K562 (cell line): ENCODE results near the gene AGO1. TPM values are rescaled to one million over a fixed set of nuclear protein-coding genes. Genes with fewer than 3 reads are reported as not detected.
A peak's percentile ranks its signal among the peaks of the same experiment; 100 is the strongest.

Experiments used
- CEBPB ChIP-seq: fragments of 450-650 bp; IDR thresholded peaks from 2 replicates; pipeline ENCODE4 v1.6.1; 2016; ENCODE audit warnings: missing genetic modification characterization, missing compliant biosample characterization
- CEBPZ ChIP-seq: fragments of 150-350 bp; IDR thresholded peaks from 2 replicates; pipeline ENCODE4 v1.6.1; 2014; ENCODE audit warnings: low read depth, mild to moderate bottlenecking, low read length, borderline replicate concordance
- HBP1 ChIP-seq: fragments of 450-650 bp; formaldehyde crosslinking; IDR thresholded peaks from 2 replicates; pipeline ENCODE4 v1.4.0; 2022; ENCODE audit warnings: missing genetic modification characterization
- IRF2 ChIP-seq: sonication (generic); formaldehyde crosslinking; IDR thresholded peaks from 2 replicates; pipeline ENCODE4 v1.8.1; 2022; ENCODE audit warnings: mild to moderate bottlenecking, missing genetic modification reagents
- JUN ChIP-seq, 2 experiments: sonication (generic) in 1 of 2; formaldehyde crosslinking in 1 of 2; IDR thresholded peaks; 2 replicates each; pipeline versions ENCODE4 v1.6.1 to v1.8.0; 2012 to 2022; ENCODE audit warnings: borderline replicate concordance in 2 of 2, mild to moderate bottlenecking in 2 of 2, improper control_type of control experiment in 1 of 2, low read depth in 1 of 2, low read length in 1 of 2, missing genetic modification reagents in 1 of 2
- KLF6 ChIP-seq: fragments of 250-450 bp; sonication (Bioruptor Pico); IDR thresholded peaks from 2 replicates; pipeline ENCODE4 v1.4.0; 2020; ENCODE audit warnings: mild to moderate bottlenecking, moderate library complexity, borderline replicate concordance
- NR2F6 ChIP-seq: fragments of 450-650 bp; formaldehyde crosslinking; IDR thresholded peaks from 2 replicates; pipeline ENCODE4 v1.4.0; 2020; ENCODE audit warnings: mild to moderate bottlenecking
- RAD51 ChIP-seq: fragments of 450-650 bp; IDR thresholded peaks from 2 replicates; pipeline ENCODE4 v1.7.1; 2016; ENCODE audit warnings: low read depth, mild to moderate bottlenecking, borderline replicate concordance
- RBM25 ChIP-seq: fragments of 200-400 bp; formaldehyde crosslinking; IDR thresholded peaks from 2 replicates; pipeline ENCODE4 v1.6.1; 2018; ENCODE audit warnings: low read length, low read depth, moderate library complexity; ENCODE audit not compliant: severe bottlenecking
- SP1 ChIP-seq: sonication (generic); formaldehyde crosslinking; IDR thresholded peaks from 2 replicates; pipeline ENCODE4 v1.8.1; 2022; ENCODE audit warnings: mild to moderate bottlenecking, missing genetic modification reagents
- STAT6 ChIP-seq: sonication (generic); formaldehyde crosslinking; IDR thresholded peaks from 2 replicates; pipeline ENCODE4 v1.8.1; 2023; ENCODE audit warnings: mild to moderate bottlenecking, missing genetic modification reagents
- ZNF253 ChIP-seq: fragments of 250-450 bp; sonication (Bioruptor Pico); conservative IDR thresholded peaks from 2 replicates; pipeline ENCODE4 v1.6.1; 2021; ENCODE audit warnings: mild to moderate bottlenecking
- ZNF347 ChIP-seq: fragments of 450-650 bp; formaldehyde crosslinking; IDR thresholded peaks from 2 replicates; pipeline ENCODE4 v1.4.0; 2020; ENCODE audit warnings: low read depth, mild to moderate bottlenecking, moderate library complexity
- ZNF766 ChIP-seq: fragments of 200-800 bp; sonication (Bioruptor generic); conservative IDR thresholded peaks from 2 replicates; pipeline ENCODE4 v1.6.1; 2016; ENCODE audit warnings: missing genetic modification characterization, missing compliant biosample characterization
- ZNF778 ChIP-seq: fragments of 450-650 bp; formaldehyde crosslinking; IDR thresholded peaks from 2 replicates; pipeline ENCODE4 v1.4.0; 2020; ENCODE audit warnings: mild to moderate bottlenecking, moderate library complexity
- ZNF785 ChIP-seq: fragments of 250-450 bp; sonication (Bioruptor Pico); IDR thresholded peaks from 2 replicates; pipeline ENCODE4 v1.4.0; 2020; ENCODE audit warnings: mild to moderate bottlenecking
- polyA plus RNA-seq, 8 experiments: library from polyadenylated mRNA; depleted of rRNA in 4 of 8; stranded (reverse) in 5 of 8; unstranded in 3 of 8; fragments of >200 nt; fragmentation: Nextera tagmentation in 2 of 8; fragmentation: Illumina TruSeq in 1 of 8; extraction: Ambion mirVana in 2 of 8; extraction: Trizol in 1 of 8; gene quantifications; 2 replicates each; pipeline versions ENCODE4 v1.2.1 to v1.2.3, GENCODE V29; 2011 to 2014; ENCODE audit warnings: inconsistent platforms in 1 of 8, missing spikeins in 1 of 8
- total RNA-seq, 7 experiments: library from RNA; depleted of rRNA in 6 of 7; stranded (reverse); fragments of >200 nt in 6 of 7; fragmentation: Illumina TruSeq in 2 of 7; extraction: Trizol in 2 of 7; gene quantifications; 2 replicates each; pipeline versions ENCODE4 v1.2.1 to v1.2.3, GENCODE V29; 2011 to 2021; ENCODE audit warnings: low replicate concordance in 1 of 7
- TF ChIP-seq, protein P1 (sequence below): fragments of 450-650 bp; conservative IDR thresholded peaks from 2 replicates; pipeline ENCODE4 v1.6.1; 2016; ENCODE audit warnings: missing genetic modification characterization, low read depth, mild to moderate bottlenecking, missing compliant biosample characterization, moderate library complexity

AGO1 gene
- total and polyA plus RNA-seq, 9 of the 15 experiments (the other 6 are each of a cell fraction or from before 2014, with no cell fraction given), result 7.3 to 64.2 (median 26.0) TPM

- TF ChIP-seq ZNF778 (no peak), ZNF766 (no peak; the same call in 1 of the 2 replicates), JUN (IDR thresholded peaks at IDR 0.05; ENCODE audit: borderline replicate concordance, low read depth, low read length) (no peak), JUN (CRISPR knock-in tag; IDR thresholded peaks at IDR 0.05; ENCODE audit: borderline replicate concordance) (peak; percentile 82; the same call in 1 of the 2 replicates), NR2F6 (CRISPR knock-in tag) (no peak), ZNF785 (CRISPR knock-in tag) (no peak), CEBPZ (0 out of 2 replicates have a peak, but pooled peaks have one; percentile 43), ZNF253 (CRISPR knock-in tag) (no peak), HBP1 (CRISPR knock-in tag) (peak; percentile 32; the same call in 1 of the 2 replicates), RAD51 (peak; percentile 51; the same call in 1 of the 2 replicates), ZNF347 (CRISPR knock-in tag) (no peak), STAT6 (CRISPR knock-in tag) (no peak; the same call in 1 of the 2 replicates), SP1 (CRISPR knock-in tag) (peak; percentile 68; the same call in 1 of the 2 replicates), CEBPB (tag) (no peak), RBM25 (peak; percentile 65), IRF2 (CRISPR knock-in tag) (no peak; the same call in 1 of the 2 replicates), KLF6 (CRISPR knock-in tag) (peak; percentile 46; the same call in 1 of the 2 replicates)
- TF ChIP-seq, protein P1, sequence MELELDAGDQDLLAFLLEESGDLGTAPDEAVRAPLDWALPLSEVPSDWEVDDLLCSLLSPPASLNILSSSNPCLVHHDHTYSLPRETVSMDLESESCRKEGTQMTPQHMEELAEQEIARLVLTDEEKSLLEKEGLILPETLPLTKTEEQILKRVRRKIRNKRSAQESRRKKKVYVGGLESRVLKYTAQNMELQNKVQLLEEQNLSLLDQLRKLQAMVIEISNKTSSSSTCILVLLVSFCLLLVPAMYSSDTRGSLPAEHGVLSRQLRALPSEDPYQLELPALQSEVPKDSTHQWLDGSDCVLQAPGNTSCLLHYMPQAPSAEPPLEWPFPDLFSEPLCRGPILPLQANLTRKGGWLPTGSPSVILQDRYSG (tag), result no peak
Measured at GRCh38 chr1:35930593-35931445, 47.8 kb downstream of the AGO1 start, which contains the start of gene AGO3 (continued).
